HEK293T (cell line): ENCODE measurements around the gene ZNF492.
A peak's percentile ranks its signal among the peaks of the same experiment; 100 is the strongest.
"Not testable (repeated sequence)": the region's sequence is repeated elsewhere in the genome, so short reads cannot be mapped to it uniquely, and the experiment has no call there.

Experiments
- CTCF ChIA-PET: fragments of 350-600 bp; formaldehyde crosslinking; extraction: SDS; loops from one replicate; lab custom pipeline; 2021; ENCODE audit warnings: antibody characterized with exemption, inconsistent platforms; lab: Yijun Ruan, JAX
- POLR2A ChIA-PET: fragments of 350-600 bp; formaldehyde crosslinking; extraction: SDS; loops from one replicate; lab custom pipeline; 2020; ENCODE audit warnings: antibody characterized with exemption, inconsistent platforms; lab: Yijun Ruan, JAX
- DNase-seq: peaks from one replicate; pipeline ENCODE4 v3.0.0; 2012; ENCODE audit warnings: mixed read lengths; ENCODE audit errors: extremely low spot score
- ARNT ChIP-seq: fragments of 450-650 bp; IDR thresholded peaks from 2 replicates; pipeline ENCODE4 v1.6.1; 2017; ENCODE audit warnings: mild to moderate bottlenecking
- BHLHE40 ChIP-seq: fragments of 450-650 bp; IDR thresholded peaks from 2 replicates; pipeline ENCODE4 v1.6.1; 2016; ENCODE audit warnings: mild to moderate bottlenecking, moderate library complexity, borderline replicate concordance
- CTBP1 ChIP-seq: fragments of 450-650 bp; IDR thresholded peaks from 2 replicates; pipeline ENCODE4 v1.6.1; 2016; ENCODE audit warnings: borderline replicate concordance
- ELF4 ChIP-seq: fragments of 450-650 bp; IDR thresholded peaks from 2 replicates; pipeline ENCODE4 v1.6.1; 2017; ENCODE audit warnings: antibody characterized with exemption
- FOXA1 ChIP-seq: fragments of 450-650 bp; IDR thresholded peaks from 2 replicates; pipeline ENCODE4 v1.6.1; 2016; ENCODE audit warnings: mild to moderate bottlenecking
- FOXK2 ChIP-seq: fragments of 450-650 bp; IDR thresholded peaks from 2 replicates; pipeline ENCODE4 v1.6.1; 2016; ENCODE audit warnings: mild to moderate bottlenecking
- FOXM1 ChIP-seq: fragments of 450-650 bp; IDR thresholded peaks from 2 replicates; pipeline ENCODE4 v1.6.1; 2017; ENCODE audit warnings: mild to moderate bottlenecking, borderline replicate concordance
- HDGF ChIP-seq: fragments of 450-650 bp; IDR thresholded peaks from 2 replicates; pipeline ENCODE4 v1.6.1; 2017; ENCODE audit warnings: antibody characterized with exemption, borderline replicate concordance
- L3MBTL2 ChIP-seq: fragments of 450-650 bp; conservative IDR thresholded peaks from 2 replicates; pipeline ENCODE4 v1.6.1; 2016; ENCODE audit warnings: mild to moderate bottlenecking
- LEF1 ChIP-seq: fragments of 450-650 bp; IDR thresholded peaks from 2 replicates; pipeline ENCODE4 v1.6.1; 2017; ENCODE audit warnings: mild to moderate bottlenecking, borderline replicate concordance
- NFRKB ChIP-seq: fragments of 450-650 bp; IDR thresholded peaks from 2 replicates; pipeline ENCODE4 v1.6.1; 2016; ENCODE audit warnings: mild to moderate bottlenecking, moderate library complexity
- SP1 ChIP-seq: fragments of 450-650 bp; IDR thresholded peaks from 2 replicates; pipeline ENCODE4 v1.6.1; 2017
- SUZ12 ChIP-seq: fragments of 450-650 bp; IDR thresholded peaks from 2 replicates; pipeline ENCODE4 v1.6.1; 2016; ENCODE audit warnings: mild to moderate bottlenecking
- TARDBP ChIP-seq: fragments of 450-650 bp; IDR thresholded peaks from 2 replicates; pipeline ENCODE4 v1.6.1; 2016
- ZNF384 ChIP-seq: fragments of 450-650 bp; IDR thresholded peaks from 2 replicates; pipeline ENCODE4 v1.6.1; 2016
- TF ChIP-seq, protein P1 (sequence below): fragments of 450-650 bp; IDR thresholded peaks from 2 replicates; pipeline ENCODE4 v1.6.1; 2016

The ZNF492 gene

DNA sequence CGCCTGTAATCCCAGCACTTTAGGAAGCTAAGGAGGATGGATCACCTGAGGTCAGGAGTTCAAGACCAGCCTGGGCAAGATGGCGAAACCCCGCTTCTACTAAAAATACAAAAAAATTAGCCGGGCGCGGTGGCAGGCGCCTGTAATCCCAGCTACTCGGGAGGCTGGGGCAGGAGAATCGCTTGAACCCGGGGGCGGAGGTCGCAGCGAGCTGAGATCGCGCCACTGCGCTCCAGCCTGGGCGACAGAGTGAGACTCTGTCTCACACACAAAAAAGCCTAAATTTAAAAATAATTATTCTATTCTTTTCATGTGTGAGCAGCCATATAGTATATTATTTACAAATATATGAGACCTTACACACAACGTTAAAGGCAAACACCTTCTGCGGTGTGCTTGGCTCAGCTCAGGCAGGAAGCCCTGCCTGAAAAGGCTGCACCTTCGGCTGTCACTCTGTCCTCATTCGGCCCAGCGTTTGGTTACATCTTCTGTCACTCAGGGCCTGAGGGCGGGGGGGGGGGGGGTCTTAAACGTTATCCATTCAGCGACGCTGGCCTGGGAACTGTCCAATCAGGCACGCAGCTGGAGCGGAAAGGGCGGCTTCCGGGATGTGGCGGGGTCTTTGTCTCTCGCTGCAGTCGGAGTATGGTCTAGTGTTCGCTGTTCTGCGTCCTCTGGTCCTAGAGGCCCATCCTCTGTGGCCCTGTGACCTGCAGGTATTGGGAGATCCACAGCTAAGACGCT is at the start of gene ZNF492:
Gene ZNF492 (plus strand): TSS at position 619 of the 744 bp plus-strand sequence. CDS start 19,076 bp downstream, outside the sequence.
- TF ChIP-seq, protein P1, sequence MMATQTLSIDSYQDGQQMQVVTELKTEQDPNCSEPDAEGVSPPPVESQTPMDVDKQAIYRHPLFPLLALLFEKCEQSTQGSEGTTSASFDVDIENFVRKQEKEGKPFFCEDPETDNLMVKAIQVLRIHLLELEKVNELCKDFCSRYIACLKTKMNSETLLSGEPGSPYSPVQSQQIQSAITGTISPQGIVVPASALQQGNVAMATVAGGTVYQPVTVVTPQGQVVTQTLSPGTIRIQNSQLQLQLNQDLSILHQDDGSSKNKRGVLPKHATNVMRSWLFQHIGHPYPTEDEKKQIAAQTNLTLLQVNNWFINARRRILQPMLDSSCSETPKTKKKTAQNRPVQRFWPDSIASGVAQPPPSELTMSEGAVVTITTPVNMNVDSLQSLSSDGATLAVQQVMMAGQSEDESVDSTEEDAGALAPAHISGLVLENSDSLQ = peak; percentile 92
- CTCF ChIA-PET, DNase-seq, POLR2A ChIA-PET: not testable (repeated sequence)

- no peak for TF ChIP-seq HDGF
- TF ChIP-seq, protein P1 = no peak
- no peak for TF ChIP-seq NFRKB
- no peak for TF ChIP-seq CTBP1
- TF ChIP-seq FOXK2 = no peak
- CTCF ChIA-PET = no interaction called here
- POLR2A ChIA-PET = no interaction called here
- no peak for DNase-seq
Observed at GRCh38 chr19:22595422-22595821, 38.7 kb upstream of the ZNF492 start.

GRCh38 chr19:22595918-22596341 is 38.2 kb upstream of the ZNF492 start:
- TF ChIP-seq, protein P1 = no peak
- TF ChIP-seq ZNF384 = no peak
- TF ChIP-seq NFRKB = no peak
- no peak for TF ChIP-seq ELF4
- no peak for TF ChIP-seq TARDBP
- no peak for TF ChIP-seq L3MBTL2
- no peak for TF ChIP-seq FOXK2
- no peak for TF ChIP-seq FOXA1
- TF ChIP-seq FOXM1 = no peak
- TF ChIP-seq CTBP1 = no peak
- TF ChIP-seq ARNT = no peak
- TF ChIP-seq BHLHE40 = no peak
- TF ChIP-seq SUZ12 = no peak
- TF ChIP-seq HDGF = no peak
- TF ChIP-seq SP1 = no peak
- TF ChIP-seq LEF1 = no peak
- POLR2A ChIA-PET = no interaction called here
- no peak for DNase-seq
- CTCF ChIA-PET = no interaction called here

- no peak for DNase-seq
- CTCF ChIA-PET = no interaction called here
- no peak for TF ChIP-seq ELF4
- TF ChIP-seq TARDBP = no peak
- TF ChIP-seq FOXK2 = no peak
- TF ChIP-seq FOXM1 = no peak
- TF ChIP-seq L3MBTL2 = no peak
- TF ChIP-seq, protein P1 = no peak
- TF ChIP-seq BHLHE40 = no peak
- TF ChIP-seq ZNF384 = no peak
- TF ChIP-seq LEF1 = no peak
- no peak for TF ChIP-seq SP1
- no peak for TF ChIP-seq NFRKB
- TF ChIP-seq CTBP1 = no peak
- no peak for TF ChIP-seq ARNT
- no peak for TF ChIP-seq FOXA1
- no peak for TF ChIP-seq HDGF
- no peak for TF ChIP-seq SUZ12
- POLR2A ChIA-PET = no interaction called here
Observed at GRCh38 chr19:22600690-22601648, 33.2 kb upstream of the ZNF492 start.

GRCh38 chr19:22601906-22602630 is 32.1 kb upstream of the ZNF492 start:
- POLR2A ChIA-PET = no interaction called here
- TF ChIP-seq FOXA1 (no peak), FOXM1 (no peak), FOXK2 (no peak), BHLHE40 (no peak), ELF4 (no peak), LEF1 (no peak), CTBP1 (no peak), L3MBTL2 (no peak)
- no peak for DNase-seq
- CTCF ChIA-PET = no interaction called here
